HepG2 (cell line): Measurements from ENCODE around the gene TASOR.

Experiments
- ARID2 ChIP-seq: sonication (generic); formaldehyde crosslinking; IDR thresholded peaks from 2 replicates; pipeline ENCODE4 v1.8.1; 2022; ENCODE audit warnings: mild to moderate bottlenecking, missing genetic modification reagents, borderline replicate concordance
- KDM1A ChIP-seq: IDR thresholded peaks from 2 replicates; pipeline ENCODE4 v1.6.1; 2016; ENCODE audit warnings: missing compliant biosample characterization
- MZF1 ChIP-seq: sonication (generic); formaldehyde crosslinking; IDR thresholded peaks from 2 replicates; pipeline ENCODE4 v1.8.1; 2023; ENCODE audit warnings: mild to moderate bottlenecking, missing genetic modification reagents, borderline replicate concordance
- NFIC ChIP-seq: IDR thresholded peaks from 2 replicates; pipeline ENCODE4 v1.6.1; 2012; ENCODE audit warnings: mild to moderate bottlenecking, low read length, inconsistent platforms
- PRPF4 ChIP-seq: fragments of 200-400 bp; formaldehyde crosslinking; IDR thresholded peaks from 2 replicates; pipeline ENCODE4 v1.6.1; 2016; ENCODE audit warnings: low read length, low read depth; ENCODE audit not compliant: poor library complexity, severe bottlenecking
- RFX3 ChIP-seq: IDR thresholded peaks from 2 replicates; pipeline ENCODE4 v1.6.1; 2016; ENCODE audit warnings: missing biosample characterization, missing genetic modification reagents
- TAF15 ChIP-seq: fragments of 200-400 bp; formaldehyde crosslinking; IDR thresholded peaks from one replicate; pipeline ENCODE4 v1.6.1; 2018; ENCODE audit warnings: mild to moderate bottlenecking, low read depth, low read length; ENCODE audit not compliant: poor library complexity, severe bottlenecking
- ZNF644 ChIP-seq: IDR thresholded peaks from 2 replicates; pipeline ENCODE4 v1.6.1; 2016; ENCODE audit warnings: low read depth
- ZNF674 ChIP-seq: sonication (generic); formaldehyde crosslinking; IDR thresholded peaks from 2 replicates; pipeline ENCODE4 v1.5.0; 2020; ENCODE audit warnings: low read depth, mild to moderate bottlenecking, missing genetic modification reagents
- TF ChIP-seq, protein P1 (sequence below): sonication (generic); formaldehyde crosslinking; IDR thresholded peaks from 2 replicates; pipeline ENCODE4 v1.5.0; 2020; ENCODE audit warnings: mild to moderate bottlenecking, missing genetic modification reagents, moderate library complexity
- TF ChIP-seq, protein P2 (sequence below), 2 experiments: IDR thresholded peaks; 2 replicates each; pipeline ENCODE4 v1.6.1; 2011 to 2012; ENCODE audit warnings: low read length in 2 of 2, borderline replicate concordance in 1 of 2, low read depth in 1 of 2, mild to moderate bottlenecking in 1 of 2, moderate library complexity in 1 of 2
- TF ChIP-seq, protein P3 (sequence below): sonication (generic); formaldehyde crosslinking; IDR thresholded peaks from 2 replicates; pipeline ENCODE4 v1.4.0; 2020; ENCODE audit warnings: missing genetic modification reagents

DNA sequence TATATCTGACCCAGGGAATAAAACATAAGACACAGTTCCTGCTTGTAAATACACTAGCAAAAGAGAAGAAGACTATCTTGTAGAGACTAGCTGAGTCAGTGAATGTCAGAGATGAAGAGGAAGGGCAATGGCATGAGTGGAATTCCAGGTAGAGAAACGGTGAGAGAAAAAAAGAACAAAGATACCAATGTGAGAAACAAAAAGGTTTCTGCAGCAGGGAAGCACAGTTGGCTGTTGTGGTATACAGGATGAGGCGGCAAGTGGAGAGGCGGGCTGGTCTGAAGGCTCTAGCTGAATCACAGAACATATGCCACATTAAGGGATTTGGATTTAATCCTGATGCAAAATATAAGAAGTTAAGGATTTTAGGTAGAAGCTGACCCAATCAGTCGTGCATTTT, 17.1 kb upstream of the TASOR start:
- TF ChIP-seq, protein P1, sequence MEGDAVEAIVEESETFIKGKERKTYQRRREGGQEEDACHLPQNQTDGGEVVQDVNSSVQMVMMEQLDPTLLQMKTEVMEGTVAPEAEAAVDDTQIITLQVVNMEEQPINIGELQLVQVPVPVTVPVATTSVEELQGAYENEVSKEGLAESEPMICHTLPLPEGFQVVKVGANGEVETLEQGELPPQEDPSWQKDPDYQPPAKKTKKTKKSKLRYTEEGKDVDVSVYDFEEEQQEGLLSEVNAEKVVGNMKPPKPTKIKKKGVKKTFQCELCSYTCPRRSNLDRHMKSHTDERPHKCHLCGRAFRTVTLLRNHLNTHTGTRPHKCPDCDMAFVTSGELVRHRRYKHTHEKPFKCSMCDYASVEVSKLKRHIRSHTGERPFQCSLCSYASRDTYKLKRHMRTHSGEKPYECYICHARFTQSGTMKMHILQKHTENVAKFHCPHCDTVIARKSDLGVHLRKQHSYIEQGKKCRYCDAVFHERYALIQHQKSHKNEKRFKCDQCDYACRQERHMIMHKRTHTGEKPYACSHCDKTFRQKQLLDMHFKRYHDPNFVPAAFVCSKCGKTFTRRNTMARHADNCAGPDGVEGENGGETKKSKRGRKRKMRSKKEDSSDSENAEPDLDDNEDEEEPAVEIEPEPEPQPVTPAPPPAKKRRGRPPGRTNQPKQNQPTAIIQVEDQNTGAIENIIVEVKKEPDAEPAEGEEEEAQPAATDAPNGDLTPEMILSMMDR (CRISPR knock-in tag): no peak
- TF ChIP-seq RFX3 (CRISPR knock-in tag) (no peak), ZNF644 (CRISPR knock-in tag) (no peak), MZF1 (CRISPR knock-in tag) (no peak), ARID2 (CRISPR knock-in tag) (no peak), PRPF4 (no peak), ZNF674 (CRISPR knock-in tag) (no peak), TAF15 (no peak), KDM1A (CRISPR knock-in tag) (no peak), NFIC (no peak)
- TF ChIP-seq, protein P2, sequence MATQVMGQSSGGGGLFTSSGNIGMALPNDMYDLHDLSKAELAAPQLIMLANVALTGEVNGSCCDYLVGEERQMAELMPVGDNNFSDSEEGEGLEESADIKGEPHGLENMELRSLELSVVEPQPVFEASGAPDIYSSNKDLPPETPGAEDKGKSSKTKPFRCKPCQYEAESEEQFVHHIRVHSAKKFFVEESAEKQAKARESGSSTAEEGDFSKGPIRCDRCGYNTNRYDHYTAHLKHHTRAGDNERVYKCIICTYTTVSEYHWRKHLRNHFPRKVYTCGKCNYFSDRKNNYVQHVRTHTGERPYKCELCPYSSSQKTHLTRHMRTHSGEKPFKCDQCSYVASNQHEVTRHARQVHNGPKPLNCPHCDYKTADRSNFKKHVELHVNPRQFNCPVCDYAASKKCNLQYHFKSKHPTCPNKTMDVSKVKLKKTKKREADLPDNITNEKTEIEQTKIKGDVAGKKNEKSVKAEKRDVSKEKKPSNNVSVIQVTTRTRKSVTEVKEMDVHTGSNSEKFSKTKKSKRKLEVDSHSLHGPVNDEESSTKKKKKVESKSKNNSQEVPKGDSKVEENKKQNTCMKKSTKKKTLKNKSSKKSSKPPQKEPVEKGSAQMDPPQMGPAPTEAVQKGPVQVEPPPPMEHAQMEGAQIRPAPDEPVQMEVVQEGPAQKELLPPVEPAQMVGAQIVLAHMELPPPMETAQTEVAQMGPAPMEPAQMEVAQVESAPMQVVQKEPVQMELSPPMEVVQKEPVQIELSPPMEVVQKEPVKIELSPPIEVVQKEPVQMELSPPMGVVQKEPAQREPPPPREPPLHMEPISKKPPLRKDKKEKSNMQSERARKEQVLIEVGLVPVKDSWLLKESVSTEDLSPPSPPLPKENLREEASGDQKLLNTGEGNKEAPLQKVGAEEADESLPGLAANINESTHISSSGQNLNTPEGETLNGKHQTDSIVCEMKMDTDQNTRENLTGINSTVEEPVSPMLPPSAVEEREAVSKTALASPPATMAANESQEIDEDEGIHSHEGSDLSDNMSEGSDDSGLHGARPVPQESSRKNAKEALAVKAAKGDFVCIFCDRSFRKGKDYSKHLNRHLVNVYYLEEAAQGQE (IDR thresholded peaks at IDR 0.05; ENCODE audit: borderline replicate concordance in 1 of 2, low read depth in 1 of 2, low read length in 2 of 2): no peak
- TF ChIP-seq, protein P3, sequence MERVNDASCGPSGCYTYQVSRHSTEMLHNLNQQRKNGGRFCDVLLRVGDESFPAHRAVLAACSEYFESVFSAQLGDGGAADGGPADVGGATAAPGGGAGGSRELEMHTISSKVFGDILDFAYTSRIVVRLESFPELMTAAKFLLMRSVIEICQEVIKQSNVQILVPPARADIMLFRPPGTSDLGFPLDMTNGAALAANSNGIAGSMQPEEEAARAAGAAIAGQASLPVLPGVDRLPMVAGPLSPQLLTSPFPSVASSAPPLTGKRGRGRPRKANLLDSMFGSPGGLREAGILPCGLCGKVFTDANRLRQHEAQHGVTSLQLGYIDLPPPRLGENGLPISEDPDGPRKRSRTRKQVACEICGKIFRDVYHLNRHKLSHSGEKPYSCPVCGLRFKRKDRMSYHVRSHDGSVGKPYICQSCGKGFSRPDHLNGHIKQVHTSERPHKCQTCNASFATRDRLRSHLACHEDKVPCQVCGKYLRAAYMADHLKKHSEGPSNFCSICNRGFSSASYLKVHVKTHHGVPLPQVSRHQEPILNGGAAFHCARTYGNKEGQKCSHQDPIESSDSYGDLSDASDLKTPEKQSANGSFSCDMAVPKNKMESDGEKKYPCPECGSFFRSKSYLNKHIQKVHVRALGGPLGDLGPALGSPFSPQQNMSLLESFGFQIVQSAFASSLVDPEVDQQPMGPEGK (CRISPR knock-in tag): no peak
